ENCODE measurements around the gene KCTD1. TPM values are rescaled to one million over a fixed set of nuclear protein-coding genes. Genes with fewer than 3 reads are reported as not detected.

Gene KCTD1
- total RNA-seq, 4 donors from 2014 or later = 4.7 to 6.0 (median 5.2) TPM

- no peaks in the 10 kb centered on the region for H3K27me3 ChIP-seq
- no peak overlapping the region for H3K27ac ChIP-seq
- in situ Hi-C loops (cut with MboI; ENCODE audit: low sequenced_read_pairs in 4 of 4) (no loop called here), intact Hi-C loops (cut with DNase I; ENCODE audit: low total_unique reads) (no loop called here)
- H3K4me3 ChIP-seq = no peak overlapping the region
- no peak for ATAC-seq
- peaks cover 0 to 4% of the 10 kb centered on the region in 2 donors for H3K36me3 ChIP-seq
- H3K9me3 ChIP-seq = no peaks in the 10 kb centered on the region
- H3K4me1 ChIP-seq = peaks cover 0 to 13% of the 10 kb centered on the region in 2 donors
- no peak for DNase-seq
- no peak for TF ChIP-seq POLR2A (IDR thresholded peaks at IDR 0.05)
- no peak for TF ChIP-seq CTCF (IDR thresholded peaks at IDR 0.05 in 4 of 5, conservative IDR thresholded peaks at IDR 0.05 in 1 of 5)
Measured at GRCh38 chr18:26477828-26478466, 70.4 kb downstream of the KCTD1 start.

GRCh38 chr18:26476697-26477096 is 71.7 kb downstream of the KCTD1 start:
- in situ Hi-C loops (cut with MboI; ENCODE audit: low sequenced_read_pairs in 4 of 4) (no loop called here), intact Hi-C loops (cut with DNase I; ENCODE audit: low total_unique reads) (no loop called here)
- Histone ChIP-seq H3K9me3 (no peaks in the 10 kb centered on the region), H3K36me3 (peaks cover 0 to 4% of the 10 kb centered on the region in 2 donors), H3K4me3 (no peak overlapping the region), H3K27ac (no peak overlapping the region), H3K4me1 (peaks cover 0 to 13% of the 10 kb centered on the region in 2 donors), H3K27me3 (no peaks in the 10 kb centered on the region)
- ATAC-seq (no peak), DNase-seq (no peak)
- TF ChIP-seq POLR2A (IDR thresholded peaks at IDR 0.05) (no peak), CTCF (IDR thresholded peaks at IDR 0.05 in 4 of 5, conservative IDR thresholded peaks at IDR 0.05 in 1 of 5) (no peak)

GRCh38 chr18:26474542-26474941 is 73.8 kb downstream of the KCTD1 start:
- no peak overlapping the region for H3K4me3 ChIP-seq
- H3K36me3 ChIP-seq = peaks cover 0 to 4% of the 10 kb centered on the region in 2 donors
- no peaks in the 10 kb centered on the region for H3K9me3 ChIP-seq
- no peak overlapping the region for H3K27ac ChIP-seq
- ATAC-seq (no peak), DNase-seq (no peak)
- in situ Hi-C loops (cut with MboI; ENCODE audit: low sequenced_read_pairs in 4 of 4) (no loop called here), intact Hi-C loops (cut with DNase I; ENCODE audit: low total_unique reads) (no loop called here)
- TF ChIP-seq POLR2A (IDR thresholded peaks at IDR 0.05) = no peak
- TF ChIP-seq CTCF (IDR thresholded peaks at IDR 0.05 in 4 of 5, conservative IDR thresholded peaks at IDR 0.05 in 1 of 5) = no peak
- H3K4me1 ChIP-seq = peaks cover 6 to 21% of the 10 kb centered on the region in 2 donors
- H3K27me3 ChIP-seq = no peaks in the 10 kb centered on the region

GRCh38 chr18:26473672-26474071 is 74.7 kb downstream of the KCTD1 start:
- H3K27me3 ChIP-seq = no peaks in the 10 kb centered on the region
- H3K4me1 ChIP-seq = peaks cover 7 to 29% of the 10 kb centered on the region in 2 donors
- intact Hi-C loops (cut with DNase I; ENCODE audit: low total_unique reads) = no loop called here
- H3K4me3 ChIP-seq = no peak overlapping the region
- TF ChIP-seq POLR2A (IDR thresholded peaks at IDR 0.05) = no peak
- TF ChIP-seq CTCF (IDR thresholded peaks at IDR 0.05 in 4 of 5, conservative IDR thresholded peaks at IDR 0.05 in 1 of 5) = no peak
- ATAC-seq = no peak
- H3K9me3 ChIP-seq = no peaks in the 10 kb centered on the region
- no peak overlapping the region for H3K27ac ChIP-seq
- H3K36me3 ChIP-seq = peaks cover 0 to 4% of the 10 kb centered on the region in 2 donors
- no peak for DNase-seq
- in situ Hi-C loops (cut with MboI; ENCODE audit: low sequenced_read_pairs in 4 of 4) = no loop called here

GRCh38 chr18:26471826-26472225 is 76.5 kb downstream of the KCTD1 start:
- no peak for DNase-seq
- in situ Hi-C loops (cut with MboI; ENCODE audit: low sequenced_read_pairs in 4 of 4) = no loop called here
- intact Hi-C loops (cut with DNase I; ENCODE audit: low total_unique reads) = no loop called here

More at GRCh38 chr18:26471826-26472225, 76.5 kb downstream of the KCTD1 start:
- Histone ChIP-seq H3K27me3 (no peaks in the 10 kb centered on the region), H3K9me3 (no peaks in the 10 kb centered on the region), H3K4me1 (peaks cover 7 to 16% of the 10 kb centered on the region in 2 donors), H3K36me3 (peaks cover 0 to 4% of the 10 kb centered on the region in 2 donors), H3K4me3 (no peak overlapping the region), H3K27ac (no peak overlapping the region)
- no peak for ATAC-seq
- TF ChIP-seq CTCF (IDR thresholded peaks at IDR 0.05 in 4 of 5, conservative IDR thresholded peaks at IDR 0.05 in 1 of 5) = no peak
- TF ChIP-seq POLR2A (IDR thresholded peaks at IDR 0.05) = no peak
